GM21528 (cell line): Measurements from ENCODE around the gene TCEA2.

Source experiments
- ATAC-seq: cut with Tn5 transposase; IDR thresholded peaks from one replicate; pipeline ENCODE4 v1.9.1; 2021; ENCODE audit warnings: mild to moderate bottlenecking, moderate library complexity; ENCODE audit not compliant: unreplicated experiment, low FRiP score

TCEA2 gene

DNA sequence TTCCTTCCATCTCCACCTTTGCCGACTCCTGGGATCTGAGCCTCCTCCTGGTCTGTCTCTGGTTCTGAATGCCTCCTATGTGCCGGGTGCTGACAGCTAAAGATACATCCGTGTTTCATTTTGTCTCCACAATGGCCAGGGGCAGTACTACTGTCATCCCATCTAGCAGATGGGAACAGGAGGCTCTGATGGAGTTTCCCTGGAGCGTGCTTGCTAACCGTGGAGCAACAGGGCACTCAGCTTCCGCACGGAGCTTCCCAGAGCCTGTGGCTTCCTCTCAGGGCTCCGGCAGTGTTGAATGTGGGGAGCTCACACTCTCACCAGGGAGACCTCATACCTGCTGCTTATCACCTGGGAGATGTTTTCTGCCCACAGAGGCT, 56.3 kb downstream of the TCEA2 start:
- no peak for ATAC-seq

DNA sequence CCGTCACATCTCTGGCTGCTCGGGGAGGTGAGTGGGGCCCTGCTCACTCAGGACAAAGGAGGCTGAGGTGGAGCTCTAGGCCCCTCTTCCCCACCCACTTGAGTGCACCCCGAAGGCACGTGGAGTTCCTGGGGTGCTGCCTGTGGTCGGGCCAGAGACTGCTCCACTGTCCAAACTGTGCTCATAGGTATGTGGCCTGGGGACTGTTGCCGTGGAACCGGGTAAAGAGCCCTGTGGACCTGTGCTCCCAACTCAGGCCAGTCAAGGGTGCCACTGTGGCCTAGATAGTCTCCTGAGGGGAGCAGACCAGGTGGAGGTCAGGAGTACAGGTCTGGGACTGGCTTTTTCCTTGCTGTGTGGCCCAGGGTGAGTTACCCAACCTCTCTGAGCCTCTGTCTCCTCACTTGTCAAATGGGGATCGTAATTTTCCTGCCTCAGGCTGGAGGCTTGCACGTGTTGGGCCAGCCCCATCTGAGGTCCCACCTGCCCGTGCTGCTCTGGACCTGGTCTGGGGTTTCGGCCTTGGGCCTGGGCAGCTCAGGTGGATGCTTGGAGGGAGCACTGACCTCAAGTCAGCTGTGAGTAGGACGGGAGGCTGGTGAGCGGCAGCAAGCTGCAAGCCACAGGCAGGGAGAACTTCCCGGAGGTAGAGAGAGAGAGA, 56.8 kb downstream of the TCEA2 start:
- no peak for ATAC-seq

DNA sequence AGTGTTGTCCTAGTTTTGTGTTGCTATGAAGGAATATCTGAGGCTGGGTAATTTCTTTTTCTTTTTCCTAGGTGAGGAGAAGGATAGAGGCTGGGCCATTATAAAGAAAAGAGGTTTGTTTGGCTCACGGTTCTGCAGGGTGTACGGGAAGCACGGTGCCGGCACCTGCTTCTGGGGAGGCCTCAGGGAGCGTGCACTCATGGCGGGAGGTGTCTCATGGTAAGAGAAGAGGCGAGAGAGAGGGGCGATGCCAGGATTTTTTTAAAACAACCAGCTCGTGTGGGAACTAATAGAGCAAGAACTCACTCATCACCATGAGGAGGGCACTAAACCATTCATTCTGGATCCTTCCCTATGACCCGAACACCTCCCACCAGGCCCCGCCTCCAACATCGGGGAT, 58.6 kb downstream of the TCEA2 start:
- ATAC-seq = no peak
